A549 treated with AZD9567 at 1 μM for 4 hours (cell line): ENCODE data around the gene MPZL1. TPM values are rescaled to one million over a fixed set of nuclear protein-coding genes. Genes with fewer than 3 reads are reported as not detected.

Experiments used
- total RNA-seq: library from RNA; stranded (reverse); fragments of 200-300 nt; extraction: Qiagen RNA extraction; gene quantifications from 5 replicates; pipeline ENCODE4 v1.2.3, GENCODE V29; 2022; ENCODE audit not compliant: insufficient read depth

The MPZL1 gene
- 89.7 to 120 TPM (median 114 TPM) in 5 replicates for total RNA-seq

DNA sequence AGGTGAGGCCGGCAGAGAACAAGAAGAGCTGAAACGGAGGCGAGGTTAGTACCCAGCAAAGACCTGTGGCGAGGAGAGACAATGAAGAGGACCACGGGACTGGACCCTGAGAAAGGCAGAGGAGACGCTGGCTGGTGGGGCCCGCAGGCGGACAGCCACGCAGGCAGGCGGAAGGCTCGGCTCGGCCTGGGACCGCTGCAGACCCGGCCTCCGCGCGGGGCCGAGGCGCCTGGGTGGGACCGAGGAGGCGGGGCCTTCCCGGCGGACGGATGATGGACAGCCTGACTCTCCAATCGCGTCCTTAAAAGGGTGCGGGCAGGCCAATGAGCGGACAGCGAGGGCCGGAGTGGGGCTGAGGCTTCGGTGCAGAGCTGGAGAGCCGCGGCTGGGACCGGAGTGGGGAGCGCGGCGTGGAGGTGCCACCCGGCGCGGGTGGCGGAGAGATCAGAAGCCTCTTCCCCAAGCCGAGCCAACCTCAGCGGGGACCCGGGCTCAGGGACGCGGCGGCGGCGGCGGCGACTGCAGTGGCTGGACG lies at the start of gene MPZL1:
Gene MPZL1, plus strand, starts transcription at position 366 of the 535 bp plus-strand sequence. CDS start 170 bp downstream, outside the sequence.

Other genes starting within 250 kb of the MPZL1 start
- 0.26 to 0.49 TPM (median 0.31 TPM) in 4 of 5 replicates, not detected in the other for gene CD247, start 203.5 kb upstream of the MPZL1 start, total RNA-seq
- gene CREG1, start 168.2 kb upstream of the MPZL1 start, total RNA-seq = 75.9 to 92.8 TPM (median 89.8 TPM) in 5 replicates
- 0.02 to 0.08 TPM (median 0.03 TPM) in 3 of 5 replicates, not detected in the others for gene RCSD1, start 91.8 kb upstream of the MPZL1 start, total RNA-seq
- gene ADCY10, start 192.2 kb downstream of the MPZL1 start, total RNA-seq = 0.05 to 0.11 TPM (median 0.09 TPM) in 3 of 5 replicates, not detected in the others
- gene DCAF6, start 214.7 kb downstream of the MPZL1 start, total RNA-seq = 21.5 to 25.9 TPM (median 23.4 TPM) in 5 replicates
- gene MPC2, start 215.1 kb downstream of the MPZL1 start, total RNA-seq = 53.8 to 79.1 TPM (median 74.3 TPM) in 5 replicates